ENCODE measurements around the gene LSM5. TPM values are rescaled to one million over a fixed set of nuclear protein-coding genes. Genes with fewer than 3 reads are reported as not detected.

The LSM5 gene
- total and polyA plus RNA-seq, 9 of the 15 experiments (the other 6 are each of a cell fraction or from before 2014, with no cell fraction given): 36.3 to 620 (median 186) TPM

GRCh38 chr7:32495298-32496051, 5.3 kb upstream of the LSM5 start, which contains the start of gene AVL9 (continued):
- TF ChIP-seq ZNF318 (IDR thresholded peaks at IDR 0.05; ENCODE audit: borderline replicate concordance in 1 of 2, low read depth in 1 of 2) (no peak), TFAP4 (CRISPR knock-in tag; IDR thresholded peaks at IDR 0.05; ENCODE audit: borderline replicate concordance) (peak; percentile 92), E2F6 (IDR thresholded peaks at IDR 0.05; ENCODE audit: borderline replicate concordance in 1 of 2, extremely low read depth in 1 of 2, insufficient read depth in 1 of 2, insufficient read length in 1 of 2, low read depth in 1 of 2, low read length in 1 of 2, poor library complexity in 1 of 2, severe bottlenecking in 1 of 2) (peak; percentile 64 to 80), GMEB1 (CRISPR knock-in tag; IDR thresholded peaks at IDR 0.05) (no peak), ZNF655 (CRISPR knock-in tag; IDR thresholded peaks at IDR 0.05) (no peak), PCBP2 (IDR thresholded peaks at IDR 0.05; ENCODE audit: low read depth, low read length, poor library complexity, severe bottlenecking) (no peak), C11orf30 (IDR thresholded peaks at IDR 0.05; ENCODE audit: low read depth) (no peak), TAF9B (IDR thresholded peaks at IDR 0.05; ENCODE audit: partially characterized antibody) (no peak), ZNF280B (CRISPR knock-in tag; IDR thresholded peaks at IDR 0.05) (no peak), NBN (IDR thresholded peaks at IDR 0.05; ENCODE audit: low read depth) (no peak)

Measured in K562 (cell line).